OCI-LY3 (cell line): ENCODE results near the gene ATP11B.

Experiments used
- CTCF ChIP-seq: fragments of 200-600, 300-600 bp; sonication (generic); IDR thresholded peaks from 2 replicates; pipeline ENCODE4 v1.5.1; 2014; ENCODE audit warnings: antibody characterized with exemption, low read length, low read depth
- EZH2phosphoT487 ChIP-seq: fragments of 200-600 bp; shearing (Covaris generic); IDR thresholded peaks from 2 replicates; pipeline ENCODE4 v1.6.1; 2018; ENCODE audit warnings: antibody characterized with exemption, mixed run types, low read depth

DNA sequence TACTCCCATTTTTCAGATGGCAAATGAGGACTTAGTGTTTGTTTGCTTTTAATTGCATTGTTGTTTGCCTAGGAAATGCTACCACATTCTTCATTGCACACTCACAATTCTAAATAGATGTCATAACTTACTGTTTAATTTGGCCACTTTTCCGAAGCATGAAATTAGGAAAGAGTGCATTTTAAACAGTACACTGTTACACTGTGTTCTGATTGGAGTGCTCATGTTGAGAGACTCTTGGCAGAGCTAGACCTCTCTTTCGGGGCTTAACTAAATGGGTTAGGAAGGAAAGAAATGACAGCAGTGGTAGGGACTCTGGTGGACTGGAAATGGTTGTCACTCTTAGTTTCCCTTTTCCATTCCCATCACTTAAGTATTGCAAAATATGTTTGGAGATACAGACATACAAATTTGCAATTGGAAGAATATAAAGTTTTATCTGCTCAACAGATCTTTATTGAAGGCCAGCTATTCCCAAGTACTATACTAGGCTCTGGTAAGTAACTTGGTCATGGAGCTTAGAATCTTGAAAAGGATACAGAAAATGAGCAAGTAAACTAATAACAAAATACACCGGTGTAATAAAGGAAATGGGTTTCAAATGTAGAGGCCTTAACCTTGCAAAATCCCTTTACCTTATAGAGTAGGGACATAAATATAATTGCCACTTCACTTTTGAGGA, 96.8 kb downstream of the ATP11B start:
- TF ChIP-seq CTCF (no peak), EZH2phosphoT487 (no peak)
